Measurements from ENCODE around the gene TTC23L.

Gene TTC23L

DNA sequence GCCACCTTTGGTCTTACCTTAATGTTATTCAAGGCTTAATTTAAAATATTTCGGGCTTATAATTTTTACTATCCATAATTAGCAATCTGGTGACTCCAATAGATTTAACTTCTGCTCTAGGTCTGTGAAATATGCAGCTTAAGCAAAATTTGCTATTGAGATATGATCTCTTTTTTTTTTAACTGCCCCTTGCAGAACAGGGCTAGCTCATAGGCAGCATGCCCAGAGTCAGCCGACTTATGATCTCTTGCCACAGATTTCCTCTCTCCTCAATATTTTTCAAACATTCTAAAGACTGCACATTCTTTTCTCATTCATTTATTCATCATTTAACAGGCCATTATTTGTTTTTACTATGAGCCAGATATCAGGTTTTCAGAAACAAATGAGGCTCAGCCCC is 4.5 kb downstream of the TTC23L start:
- H3K9ac ChIP-seq (ENCODE audit: insufficient read length), result no peak overlapping the region
- TF ChIP-seq EZH2 (IDR thresholded peaks at IDR 0.05) (no peak), FOXP2 (optimal IDR thresholded peaks at IDR 0.05; ENCODE audit: control extremely low read depth, extremely low read length, insufficient read depth) (no peak), POLR2AphosphoS5 (IDR thresholded peaks at IDR 0.05; ENCODE audit: borderline replicate concordance, low read depth, low read length) (no peak)
- DNase-seq (ENCODE audit: low read depth, low spot score), result no peak
- no peak overlapping the region for H3K27ac ChIP-seq
- H3K36me3 ChIP-seq (ENCODE audit: insufficient read depth, low read length), result no peaks in the 10 kb centered on the region
- no peak overlapping the region for H3K4me3 ChIP-seq
- no peaks in the 10 kb centered on the region for H3K9me3 ChIP-seq (ENCODE audit: low read depth, low read length)

DNA sequence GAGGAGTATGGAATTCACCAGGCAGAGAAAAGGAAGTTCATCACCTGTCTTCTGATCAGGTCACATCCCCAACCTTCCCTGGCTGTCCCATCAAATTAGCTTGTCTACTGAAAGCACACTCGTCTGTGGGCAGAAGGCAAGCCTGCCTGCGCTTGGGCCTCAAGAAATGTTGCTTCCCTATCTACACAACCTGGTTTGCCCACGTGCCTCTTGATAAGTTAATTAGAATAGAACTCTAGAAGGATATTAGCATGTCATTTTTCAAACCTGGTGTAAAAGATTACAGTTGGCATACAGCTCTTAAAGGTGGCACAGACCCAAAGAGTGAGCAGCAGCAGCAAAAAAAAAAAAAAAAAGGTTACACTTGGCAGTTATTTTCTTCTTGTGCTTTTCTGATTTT is 5.1 kb downstream of the TTC23L start:
- no peak for TF ChIP-seq POLR2AphosphoS5 (IDR thresholded peaks at IDR 0.05; ENCODE audit: borderline replicate concordance, low read depth, low read length)
- no peak for TF ChIP-seq FOXP2 (optimal IDR thresholded peaks at IDR 0.05; ENCODE audit: control extremely low read depth, extremely low read length, insufficient read depth)
- TF ChIP-seq EZH2 (IDR thresholded peaks at IDR 0.05), result no peak
- Histone ChIP-seq H3K27ac (no peak overlapping the region), H3K4me3 (no peak overlapping the region), H3K36me3 (ENCODE audit: insufficient read depth, low read length) (no peaks in the 10 kb centered on the region), H3K9ac (ENCODE audit: insufficient read length) (no peak overlapping the region), H3K9me3 (ENCODE audit: low read depth, low read length) (no peaks in the 10 kb centered on the region)
- DNase-seq (ENCODE audit: low read depth, low spot score), result no peak

DNA sequence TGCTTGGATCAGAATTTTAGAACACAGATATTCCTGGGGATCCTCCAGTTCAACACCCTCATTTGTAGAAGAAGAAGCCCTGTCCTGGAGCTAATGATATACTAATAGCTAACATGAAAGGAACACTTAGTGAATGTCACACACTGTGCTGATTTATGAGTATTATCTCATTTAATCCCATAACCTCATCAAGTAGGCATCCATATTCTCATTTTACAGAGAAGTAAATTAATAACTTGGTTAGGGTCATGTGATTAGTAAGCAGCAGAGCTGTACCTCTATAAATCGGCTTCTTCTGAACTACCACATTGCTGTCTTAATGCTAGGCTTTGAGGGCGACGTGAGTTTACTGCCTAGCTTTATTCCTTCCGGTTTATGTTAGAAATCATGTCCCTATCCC is 6.0 kb downstream of the TTC23L start:
- no peak overlapping the region for H3K27ac ChIP-seq
- DNase-seq (ENCODE audit: low read depth, low spot score), result no peak
- TF ChIP-seq EZH2 (IDR thresholded peaks at IDR 0.05) (no peak), POLR2AphosphoS5 (IDR thresholded peaks at IDR 0.05; ENCODE audit: borderline replicate concordance, low read depth, low read length) (no peak), FOXP2 (optimal IDR thresholded peaks at IDR 0.05; ENCODE audit: control extremely low read depth, extremely low read length, insufficient read depth) (no peak)
- no peaks in the 10 kb centered on the region for H3K36me3 ChIP-seq (ENCODE audit: insufficient read depth, low read length)
- no peak overlapping the region for H3K9ac ChIP-seq (ENCODE audit: insufficient read length)
- no peaks in the 10 kb centered on the region for H3K9me3 ChIP-seq (ENCODE audit: low read depth, low read length)
- H3K4me3 ChIP-seq, result no peak overlapping the region

DNA sequence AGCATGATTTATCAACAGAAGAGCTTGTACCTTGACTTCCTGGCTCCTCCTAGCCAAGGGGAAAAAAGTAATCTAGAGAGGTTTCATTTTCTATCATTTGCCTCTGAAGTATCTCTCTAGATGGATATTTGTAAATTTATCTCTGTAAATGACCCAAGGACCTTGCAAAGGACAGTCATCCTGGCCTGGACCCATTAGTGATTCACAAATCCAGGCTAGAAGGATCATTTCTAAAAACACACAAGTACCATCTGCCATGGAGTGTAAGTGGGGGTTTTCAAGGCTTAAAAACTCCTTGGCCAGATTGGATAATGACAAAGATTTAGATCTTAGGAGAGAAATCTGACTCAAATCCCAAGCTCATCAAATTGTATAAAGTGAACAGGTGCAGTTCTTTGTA is 8.1 kb downstream of the TTC23L start:
- no peak overlapping the region for H3K9ac ChIP-seq (ENCODE audit: insufficient read length)
- no peak overlapping the region for H3K4me3 ChIP-seq
- H3K36me3 ChIP-seq (ENCODE audit: insufficient read depth, low read length), result no peaks in the 10 kb centered on the region
- no peak overlapping the region for H3K27ac ChIP-seq
- TF ChIP-seq POLR2AphosphoS5 (IDR thresholded peaks at IDR 0.05; ENCODE audit: borderline replicate concordance, low read depth, low read length) (no peak), EZH2 (IDR thresholded peaks at IDR 0.05) (no peak)
- DNase-seq (ENCODE audit: low read depth, low spot score), result no peak
- H3K9me3 ChIP-seq (ENCODE audit: low read depth, low read length), result no peaks in the 10 kb centered on the region

DNA sequence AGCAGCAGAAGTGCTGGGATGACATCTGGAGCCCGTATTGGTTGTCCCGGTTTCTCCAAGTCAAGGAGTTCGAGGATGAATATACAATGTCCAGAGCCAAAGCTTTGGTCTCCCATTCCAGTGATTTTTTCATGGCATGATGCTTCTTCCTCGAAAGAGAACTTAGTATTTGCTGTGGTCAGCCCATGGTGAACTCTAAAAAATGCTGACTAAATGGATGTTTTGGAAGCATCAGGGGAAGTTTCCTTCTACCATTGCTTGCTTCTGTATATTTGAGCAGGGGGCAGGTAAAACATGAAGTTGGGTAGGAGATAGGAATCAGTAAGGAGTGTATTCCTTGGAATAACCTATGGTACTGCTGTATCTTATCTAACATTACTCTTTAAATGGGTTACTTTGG is 8.6 kb downstream of the TTC23L start:
- H3K9ac ChIP-seq (ENCODE audit: insufficient read length), result no peak overlapping the region
- no peak overlapping the region for H3K4me3 ChIP-seq
- H3K9me3 ChIP-seq (ENCODE audit: low read depth, low read length), result no peaks in the 10 kb centered on the region
- no peak overlapping the region for H3K27ac ChIP-seq
- H3K36me3 ChIP-seq (ENCODE audit: insufficient read depth, low read length), result no peaks in the 10 kb centered on the region
- DNase-seq (ENCODE audit: low read depth, low spot score), result no peak
- TF ChIP-seq EZH2 (IDR thresholded peaks at IDR 0.05), result no peak
- TF ChIP-seq POLR2AphosphoS5 (IDR thresholded peaks at IDR 0.05; ENCODE audit: borderline replicate concordance, low read depth, low read length), result no peak
- no peak for TF ChIP-seq FOXP2 (optimal IDR thresholded peaks at IDR 0.05; ENCODE audit: control extremely low read depth, extremely low read length, insufficient read depth)

DNA sequence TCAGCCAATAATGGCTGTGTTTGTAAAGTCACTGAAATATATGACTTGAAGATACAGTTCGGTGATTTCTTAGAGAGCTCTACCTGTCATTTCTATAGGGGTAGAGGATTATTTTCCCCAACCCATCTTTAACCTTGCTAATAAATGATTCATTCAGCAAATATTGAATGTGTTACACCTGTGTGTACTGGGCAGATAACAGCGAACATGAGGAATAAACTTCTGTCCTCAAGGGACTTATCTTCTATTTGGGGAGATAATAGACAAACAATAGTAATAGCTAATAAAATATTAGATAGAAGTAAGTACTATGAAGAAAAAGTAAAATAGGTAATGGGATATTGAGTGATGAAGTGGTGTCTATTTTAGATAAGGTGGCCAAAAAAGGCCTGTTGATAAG is 9.3 kb downstream of the TTC23L start:
- Histone ChIP-seq H3K36me3 (ENCODE audit: insufficient read depth, low read length) (no peaks in the 10 kb centered on the region), H3K9ac (ENCODE audit: insufficient read length) (no peak overlapping the region), H3K27ac (no peak overlapping the region), H3K4me3 (no peak overlapping the region), H3K9me3 (ENCODE audit: low read depth, low read length) (no peaks in the 10 kb centered on the region)
- TF ChIP-seq EZH2 (IDR thresholded peaks at IDR 0.05) (no peak), POLR2AphosphoS5 (IDR thresholded peaks at IDR 0.05; ENCODE audit: borderline replicate concordance, low read depth, low read length) (no peak), FOXP2 (optimal IDR thresholded peaks at IDR 0.05; ENCODE audit: control extremely low read depth, extremely low read length, insufficient read depth) (no peak)
- no peak for DNase-seq (ENCODE audit: low read depth, low spot score)

DNA sequence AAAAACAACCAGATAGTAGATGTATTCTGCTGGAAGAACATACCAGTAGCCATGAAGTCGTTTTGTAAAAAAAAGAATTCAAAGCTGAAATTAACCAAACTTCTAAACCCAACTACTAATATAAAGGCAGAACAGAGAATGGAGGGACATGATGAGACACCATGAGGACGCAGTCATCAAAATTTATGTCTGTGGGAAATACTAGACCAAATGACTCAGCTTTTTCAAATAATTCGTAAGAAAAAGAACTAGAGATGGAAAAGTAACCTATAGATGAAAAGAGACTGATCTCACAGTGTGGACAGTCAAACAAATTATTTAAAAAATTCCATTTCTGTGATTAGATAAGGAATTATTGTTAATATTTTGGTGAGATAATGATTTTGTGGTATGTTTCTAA is 10.3 kb downstream of the TTC23L start:
- Histone ChIP-seq H3K9me3 (ENCODE audit: low read depth, low read length) (no peaks in the 10 kb centered on the region), H3K4me3 (no peak overlapping the region), H3K9ac (ENCODE audit: insufficient read length) (no peak overlapping the region), H3K27ac (no peak overlapping the region), H3K36me3 (ENCODE audit: insufficient read depth, low read length) (no peaks in the 10 kb centered on the region)
- no peak for DNase-seq (ENCODE audit: low read depth, low spot score)
- TF ChIP-seq POLR2AphosphoS5 (IDR thresholded peaks at IDR 0.05; ENCODE audit: borderline replicate concordance, low read depth, low read length) (no peak), FOXP2 (optimal IDR thresholded peaks at IDR 0.05; ENCODE audit: control extremely low read depth, extremely low read length, insufficient read depth) (no peak), EZH2 (IDR thresholded peaks at IDR 0.05) (no peak)

DNA sequence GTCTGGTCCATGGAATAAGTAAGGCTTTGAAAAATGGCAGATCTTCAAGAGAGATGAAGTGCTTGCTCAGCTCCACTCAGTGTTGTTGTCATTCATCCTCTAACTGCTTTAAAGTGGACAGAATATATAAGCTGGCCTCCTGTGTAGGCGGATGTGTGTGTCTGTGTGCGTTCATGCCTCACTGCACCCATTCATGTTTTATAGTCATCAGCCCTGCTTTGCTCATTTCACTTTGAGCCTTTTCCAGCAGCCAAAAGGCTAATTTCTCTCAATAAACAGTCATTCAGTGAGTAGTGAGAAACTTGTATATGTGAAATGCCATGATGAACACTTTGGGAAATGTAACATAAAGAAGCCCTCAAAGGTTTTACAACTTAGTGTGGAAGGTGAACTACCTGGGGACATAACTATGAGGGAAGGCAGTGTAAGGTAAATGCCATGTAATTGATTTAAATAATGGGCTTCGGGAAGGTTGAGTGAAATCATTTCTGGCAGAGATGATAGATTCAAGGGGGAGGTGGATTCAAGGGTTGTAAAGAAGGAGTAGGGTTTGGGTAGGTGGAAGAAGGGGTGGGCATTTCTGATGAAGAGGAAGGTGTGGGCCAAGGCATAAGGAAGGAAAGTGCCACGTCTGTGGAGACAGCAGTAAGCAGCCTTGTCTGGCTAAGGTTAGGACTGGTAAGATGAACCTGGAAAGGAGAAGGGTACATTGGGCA is 15.7 kb downstream of the TTC23L start:
- no peak overlapping the region for H3K27ac ChIP-seq
- H3K36me3 ChIP-seq (ENCODE audit: insufficient read depth, low read length), result no peaks in the 10 kb centered on the region
- no peak for TF ChIP-seq POLR2AphosphoS5 (IDR thresholded peaks at IDR 0.05; ENCODE audit: borderline replicate concordance, low read depth, low read length)
- no peak for TF ChIP-seq FOXP2 (optimal IDR thresholded peaks at IDR 0.05; ENCODE audit: control extremely low read depth, extremely low read length, insufficient read depth)
- no peak overlapping the region for H3K9ac ChIP-seq (ENCODE audit: insufficient read length)
- H3K9me3 ChIP-seq (ENCODE audit: low read depth, low read length), result no peaks in the 10 kb centered on the region
- no peak overlapping the region for H3K4me3 ChIP-seq
- DNase-seq (ENCODE audit: low read depth, low spot score), result no peak

DNA sequence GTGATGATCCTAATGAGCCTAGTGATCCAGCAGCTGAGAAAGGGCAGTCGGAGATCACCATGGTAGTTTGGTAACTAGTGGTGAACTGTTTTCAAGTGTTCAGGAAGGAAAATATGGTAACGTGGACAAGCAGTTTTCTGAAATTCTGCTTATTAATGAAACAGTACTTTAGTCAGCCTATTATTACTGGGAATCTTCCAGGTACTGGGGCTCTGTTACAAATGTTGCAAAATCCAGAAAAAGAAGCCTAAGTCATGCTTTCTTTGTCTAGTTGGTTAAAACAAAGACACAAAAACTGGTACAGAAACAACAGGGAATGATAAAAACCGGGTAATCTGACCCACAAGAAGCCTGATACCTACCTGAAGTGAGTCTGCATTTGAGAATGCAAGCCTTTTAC is 18.2 kb downstream of the TTC23L start:
- no peak overlapping the region for H3K27ac ChIP-seq
- no peaks in the 10 kb centered on the region for H3K36me3 ChIP-seq (ENCODE audit: insufficient read depth, low read length)
- DNase-seq (ENCODE audit: low read depth, low spot score), result no peak
- no peak overlapping the region for H3K9ac ChIP-seq (ENCODE audit: insufficient read length)
- H3K9me3 ChIP-seq (ENCODE audit: low read depth, low read length), result no peaks in the 10 kb centered on the region
- TF ChIP-seq FOXP2 (optimal IDR thresholded peaks at IDR 0.05; ENCODE audit: control extremely low read depth, extremely low read length, insufficient read depth) (no peak), EZH2 (IDR thresholded peaks at IDR 0.05) (no peak), POLR2AphosphoS5 (IDR thresholded peaks at IDR 0.05; ENCODE audit: borderline replicate concordance, low read depth, low read length) (no peak)
- H3K4me3 ChIP-seq, result no peak overlapping the region

All from SK-N-MC (cell line).